ENCODE measurements around the gene EDDM3A.

The EDDM3A gene

DNA sequence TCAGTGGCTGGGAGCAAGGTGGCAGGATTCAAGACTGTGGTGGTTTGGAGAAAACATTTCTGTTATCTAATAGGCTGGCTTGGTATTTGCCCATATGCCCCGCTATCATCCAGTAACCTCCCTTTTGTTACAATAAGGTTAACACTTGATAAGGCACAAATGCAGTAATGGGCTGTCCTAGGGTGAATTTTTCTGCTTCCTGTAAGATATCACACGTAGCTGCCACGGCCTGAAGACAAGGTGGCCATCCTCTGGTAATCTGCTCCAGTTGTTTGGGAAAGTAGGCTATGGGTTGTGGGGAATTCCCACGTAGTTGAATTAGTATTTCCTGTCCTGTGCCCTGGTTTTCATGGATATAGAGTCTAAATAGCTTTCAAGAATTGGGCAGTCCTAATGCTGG is 34.0 kb upstream of the EDDM3A start:
- TF ChIP-seq CTBP1 (IDR thresholded peaks at IDR 0.05; ENCODE audit: borderline replicate concordance) (no peak), ELF4 (IDR thresholded peaks at IDR 0.05) (no peak), FOXM1 (IDR thresholded peaks at IDR 0.05; ENCODE audit: borderline replicate concordance) (no peak), BHLHE40 (IDR thresholded peaks at IDR 0.05; ENCODE audit: borderline replicate concordance) (no peak), SP1 (IDR thresholded peaks at IDR 0.05) (no peak), HDGF (IDR thresholded peaks at IDR 0.05; ENCODE audit: borderline replicate concordance) (no peak)
- TF ChIP-seq, protein P1, sequence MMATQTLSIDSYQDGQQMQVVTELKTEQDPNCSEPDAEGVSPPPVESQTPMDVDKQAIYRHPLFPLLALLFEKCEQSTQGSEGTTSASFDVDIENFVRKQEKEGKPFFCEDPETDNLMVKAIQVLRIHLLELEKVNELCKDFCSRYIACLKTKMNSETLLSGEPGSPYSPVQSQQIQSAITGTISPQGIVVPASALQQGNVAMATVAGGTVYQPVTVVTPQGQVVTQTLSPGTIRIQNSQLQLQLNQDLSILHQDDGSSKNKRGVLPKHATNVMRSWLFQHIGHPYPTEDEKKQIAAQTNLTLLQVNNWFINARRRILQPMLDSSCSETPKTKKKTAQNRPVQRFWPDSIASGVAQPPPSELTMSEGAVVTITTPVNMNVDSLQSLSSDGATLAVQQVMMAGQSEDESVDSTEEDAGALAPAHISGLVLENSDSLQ (IDR thresholded peaks at IDR 0.05), result no peak
- no peak for DNase-seq (ENCODE audit: extremely low spot score)
- CTCF ChIA-PET, result no interaction called here
- POLR2A ChIA-PET, result no interaction called here

DNA sequence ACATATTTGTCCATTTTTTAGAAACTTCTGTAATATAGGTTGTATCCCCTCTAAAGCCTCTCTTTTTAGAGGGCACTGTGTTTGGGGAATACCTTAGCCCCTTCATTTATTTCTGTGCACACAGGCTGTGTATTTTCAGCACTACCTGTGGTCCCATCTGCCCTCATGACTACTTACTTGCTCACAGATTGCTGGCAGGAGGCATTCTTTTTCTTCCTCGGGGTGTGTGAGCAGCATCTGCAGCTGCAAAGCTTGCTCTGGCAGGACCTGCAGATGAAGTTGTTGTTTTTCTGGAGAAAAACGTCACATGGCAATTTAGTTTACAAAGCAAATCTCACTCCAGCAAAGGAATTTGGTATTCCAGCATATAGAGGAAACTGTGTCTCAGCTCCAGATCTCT is 32.8 kb upstream of the EDDM3A start:
- ChIA-PET POLR2A (no interaction called here), CTCF (interaction anchor here (0.5 kb wide), 1 partner anchor 62 kb away, joined by 3 read pairs; no protein-coding TSS in a partner anchor)
- DNase-seq (ENCODE audit: extremely low spot score), result no peak
- no peak for TF ChIP-seq ELF4 (IDR thresholded peaks at IDR 0.05)
- no peak for TF ChIP-seq LEF1 (IDR thresholded peaks at IDR 0.05; ENCODE audit: borderline replicate concordance)
- no peak for TF ChIP-seq CTBP1 (IDR thresholded peaks at IDR 0.05; ENCODE audit: borderline replicate concordance)
- no peak for TF ChIP-seq ZNF384 (IDR thresholded peaks at IDR 0.05)
- TF ChIP-seq L3MBTL2 (conservative IDR thresholded peaks at IDR 0.05), result no peak
- no peak for TF ChIP-seq BHLHE40 (IDR thresholded peaks at IDR 0.05; ENCODE audit: borderline replicate concordance)
- TF ChIP-seq NFRKB (IDR thresholded peaks at IDR 0.05), result no peak
- no peak for TF ChIP-seq TARDBP (IDR thresholded peaks at IDR 0.05)
- TF ChIP-seq FOXA1 (IDR thresholded peaks at IDR 0.05), result no peak
- TF ChIP-seq ARNT (IDR thresholded peaks at IDR 0.05), result no peak
- TF ChIP-seq FOXM1 (IDR thresholded peaks at IDR 0.05; ENCODE audit: borderline replicate concordance), result no peak
- no peak for TF ChIP-seq FOXK2 (IDR thresholded peaks at IDR 0.05)
- no peak for TF ChIP-seq SUZ12 (IDR thresholded peaks at IDR 0.05)
- TF ChIP-seq SP1 (IDR thresholded peaks at IDR 0.05), result no peak
- TF ChIP-seq, protein P1 (IDR thresholded peaks at IDR 0.05), result no peak
- no peak for TF ChIP-seq HDGF (IDR thresholded peaks at IDR 0.05; ENCODE audit: borderline replicate concordance)

- DNase-seq (ENCODE audit: extremely low spot score), result no peak
- ChIA-PET CTCF (interaction anchor here (0.7 kb wide), 1 partner anchor 33 kb away, joined by 6 read pairs; no protein-coding TSS in a partner anchor), POLR2A (interaction anchor here (0.7 kb wide), 1 partner anchor 259 kb away, joined by 3 read pairs; the partner anchor contains the start of gene APEX1)
- no peak for TF ChIP-seq FOXM1 (IDR thresholded peaks at IDR 0.05; ENCODE audit: borderline replicate concordance)
- TF ChIP-seq HDGF (IDR thresholded peaks at IDR 0.05; ENCODE audit: borderline replicate concordance), result no peak
- no peak for TF ChIP-seq ZNF384 (IDR thresholded peaks at IDR 0.05)
- TF ChIP-seq TARDBP (IDR thresholded peaks at IDR 0.05), result no peak
- TF ChIP-seq BHLHE40 (IDR thresholded peaks at IDR 0.05; ENCODE audit: borderline replicate concordance), result no peak
- no peak for TF ChIP-seq CTBP1 (IDR thresholded peaks at IDR 0.05; ENCODE audit: borderline replicate concordance)
- no peak for TF ChIP-seq ARNT (IDR thresholded peaks at IDR 0.05)
- TF ChIP-seq FOXA1 (IDR thresholded peaks at IDR 0.05), result no peak
These were observed 31.0 kb upstream of the EDDM3A start for GRCh38 chr14:20714593-20715250.

GRCh38 chr14:20719777-20720176 is 25.9 kb upstream of the EDDM3A start:
- no peak for DNase-seq (ENCODE audit: extremely low spot score)
- TF ChIP-seq FOXK2 (IDR thresholded peaks at IDR 0.05) (no peak), SUZ12 (IDR thresholded peaks at IDR 0.05) (no peak), ARNT (IDR thresholded peaks at IDR 0.05) (no peak), HDGF (IDR thresholded peaks at IDR 0.05; ENCODE audit: borderline replicate concordance) (no peak), FOXM1 (IDR thresholded peaks at IDR 0.05; ENCODE audit: borderline replicate concordance) (no peak), ZNF384 (IDR thresholded peaks at IDR 0.05) (no peak), L3MBTL2 (conservative IDR thresholded peaks at IDR 0.05) (no peak), NFRKB (IDR thresholded peaks at IDR 0.05) (no peak), FOXA1 (IDR thresholded peaks at IDR 0.05) (no peak), SP1 (IDR thresholded peaks at IDR 0.05) (no peak), ELF4 (IDR thresholded peaks at IDR 0.05) (no peak), TARDBP (IDR thresholded peaks at IDR 0.05) (no peak), CTBP1 (IDR thresholded peaks at IDR 0.05; ENCODE audit: borderline replicate concordance) (no peak), BHLHE40 (IDR thresholded peaks at IDR 0.05; ENCODE audit: borderline replicate concordance) (no peak), LEF1 (IDR thresholded peaks at IDR 0.05; ENCODE audit: borderline replicate concordance) (no peak)
- TF ChIP-seq, protein P1 (IDR thresholded peaks at IDR 0.05), result no peak
- POLR2A ChIA-PET, result no interaction called here
- CTCF ChIA-PET, result no interaction called here

GRCh38 chr14:20720741-20721140 is 24.9 kb upstream of the EDDM3A start:
- CTCF ChIA-PET, result interaction anchor here (0.7 kb wide), 1 partner anchor 16 kb away, joined by 8 read pairs; no protein-coding TSS in a partner anchor
- TF ChIP-seq HDGF (IDR thresholded peaks at IDR 0.05; ENCODE audit: borderline replicate concordance) (no peak), SP1 (IDR thresholded peaks at IDR 0.05) (no peak), FOXM1 (IDR thresholded peaks at IDR 0.05; ENCODE audit: borderline replicate concordance) (no peak), FOXK2 (IDR thresholded peaks at IDR 0.05) (no peak)
- DNase-seq (ENCODE audit: extremely low spot score), result no peak
- POLR2A ChIA-PET, result no interaction called here

DNA sequence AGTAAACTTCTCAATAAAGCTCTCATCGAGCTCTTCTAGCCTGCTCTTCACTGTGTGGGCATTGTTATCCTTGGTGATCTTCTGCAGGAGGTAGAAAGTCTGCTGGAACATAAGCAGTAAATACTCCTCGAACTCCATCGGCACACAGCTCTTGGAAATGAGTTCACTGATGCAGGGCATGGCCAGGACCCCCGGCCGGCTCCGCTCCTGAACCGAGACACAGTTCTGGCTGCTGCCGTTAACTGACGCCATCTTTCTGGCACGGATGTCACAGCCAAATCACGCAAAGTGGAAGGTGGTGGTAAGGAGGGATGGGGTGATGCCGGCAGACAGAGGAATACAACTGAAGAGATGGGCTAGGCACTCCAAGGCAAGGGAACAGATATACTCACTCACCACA is 23.7 kb upstream of the EDDM3A start:
- no peak for DNase-seq (ENCODE audit: extremely low spot score)
- ChIA-PET CTCF (no interaction called here), POLR2A (no interaction called here)
- no peak for TF ChIP-seq ARNT (IDR thresholded peaks at IDR 0.05)
- TF ChIP-seq ZNF384 (IDR thresholded peaks at IDR 0.05), result no peak
- no peak for TF ChIP-seq LEF1 (IDR thresholded peaks at IDR 0.05; ENCODE audit: borderline replicate concordance)
- no peak for TF ChIP-seq HDGF (IDR thresholded peaks at IDR 0.05; ENCODE audit: borderline replicate concordance)
- no peak for TF ChIP-seq FOXA1 (IDR thresholded peaks at IDR 0.05)
- TF ChIP-seq SP1 (IDR thresholded peaks at IDR 0.05), result no peak
- TF ChIP-seq BHLHE40 (IDR thresholded peaks at IDR 0.05; ENCODE audit: borderline replicate concordance), result no peak
- TF ChIP-seq CTBP1 (IDR thresholded peaks at IDR 0.05; ENCODE audit: borderline replicate concordance), result no peak
- no peak for TF ChIP-seq SUZ12 (IDR thresholded peaks at IDR 0.05)
- TF ChIP-seq TARDBP (IDR thresholded peaks at IDR 0.05), result no peak
- no peak for TF ChIP-seq L3MBTL2 (conservative IDR thresholded peaks at IDR 0.05)
- no peak for TF ChIP-seq NFRKB (IDR thresholded peaks at IDR 0.05)
- TF ChIP-seq ELF4 (IDR thresholded peaks at IDR 0.05), result no peak
- TF ChIP-seq FOXM1 (IDR thresholded peaks at IDR 0.05; ENCODE audit: borderline replicate concordance), result no peak
